HG03139 (cell line): ENCODE data around the gene KLHDC3.

Experiments used
- ATAC-seq: cut with Tn5 transposase; IDR thresholded peaks from one replicate; pipeline ENCODE4 v1.9.1; 2021; ENCODE audit not compliant: unreplicated experiment

KLHDC3 gene

GRCh38 chr6:43053545-43054205 is 39.6 kb downstream of the KLHDC3 start, which contains the start of gene CUL7:
Gene CUL7 (minus strand): TSS chr6:43053851. CDS start chr6:43052788, 1,063 bp downstream.
- ATAC-seq: peak; percentile 82

GRCh38 chr6:43054206-43054943 is 40.3 kb downstream of the KLHDC3 start:
- ATAC-seq: no peak

GRCh38 chr6:43055966-43056365 is 41.9 kb downstream of the KLHDC3 start:
- no peak for ATAC-seq

GRCh38 chr6:43058531-43058930 is 44.5 kb downstream of the KLHDC3 start:
- no peak for ATAC-seq

- peak; percentile 85 for ATAC-seq
These were observed 45.4 kb downstream of the KLHDC3 start, which contains the start of the genes KLC4 and MRPL2 for GRCh38 chr6:43059168-43060033. Gene KLC4 (plus strand): TSS chr6:43059631. CDS start chr6:43061336, 1,705 bp downstream. Gene MRPL2 (minus strand): TSS chr6:43059434. CDS start chr6:43059381, 53 bp downstream.

GRCh38 chr6:43060034-43060754 is 46.1 kb downstream of the KLHDC3 start:
- no peak for ATAC-seq

GRCh38 chr6:43060755-43061633 is 46.9 kb downstream of the KLHDC3 start:
- no peak for ATAC-seq

- ATAC-seq: no peak
These were observed 47.8 kb downstream of the KLHDC3 start for GRCh38 chr6:43061861-43062260.

- no peak for ATAC-seq
These were observed 48.8 kb downstream of the KLHDC3 start for GRCh38 chr6:43062818-43063217.

- ATAC-seq: no peak
These were observed 56.1 kb downstream of the KLHDC3 start for GRCh38 chr6:43070028-43070632.
